Epithelial cell of prostate (primary cell): ENCODE data around the gene CHMP1B.
"Not testable (repeated sequence)": the region's sequence is repeated elsewhere in the genome, so short reads cannot be mapped to it uniquely, and the experiment has no call there.

Experiments used
- DNase-seq: peaks from one replicate; pipeline ENCODE4 v3.0.0-alpha.2; 2011; ENCODE audit warnings: low read depth, low spot score
- H3K27ac ChIP-seq: fragments of 450-650 bp; 2 replicates; pipeline ENCODE4 v1.5.1; 2017; ENCODE audit warnings: mild to moderate bottlenecking

The CHMP1B gene

DNA sequence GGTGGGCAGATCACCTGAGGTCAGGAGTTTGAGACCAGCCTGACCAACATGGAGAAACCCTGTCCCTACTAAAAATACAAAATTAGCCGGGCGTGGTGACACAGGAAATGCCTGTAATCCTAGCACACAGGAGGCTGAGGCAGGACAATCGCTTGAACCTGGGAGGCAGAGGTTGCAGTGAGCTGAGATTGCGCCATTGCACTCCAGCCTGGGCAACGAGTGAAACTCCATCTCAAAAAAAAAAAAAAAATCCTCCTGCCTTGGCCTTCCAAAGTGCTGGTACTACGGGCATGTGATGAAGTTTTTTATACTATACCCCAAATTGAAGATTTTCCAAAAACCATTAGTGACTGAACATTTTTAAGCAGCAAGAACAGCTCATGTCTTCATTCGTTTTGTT is 41.2 kb downstream of the CHMP1B start:
- not testable (repeated sequence) for DNase-seq, H3K27ac ChIP-seq

DNA sequence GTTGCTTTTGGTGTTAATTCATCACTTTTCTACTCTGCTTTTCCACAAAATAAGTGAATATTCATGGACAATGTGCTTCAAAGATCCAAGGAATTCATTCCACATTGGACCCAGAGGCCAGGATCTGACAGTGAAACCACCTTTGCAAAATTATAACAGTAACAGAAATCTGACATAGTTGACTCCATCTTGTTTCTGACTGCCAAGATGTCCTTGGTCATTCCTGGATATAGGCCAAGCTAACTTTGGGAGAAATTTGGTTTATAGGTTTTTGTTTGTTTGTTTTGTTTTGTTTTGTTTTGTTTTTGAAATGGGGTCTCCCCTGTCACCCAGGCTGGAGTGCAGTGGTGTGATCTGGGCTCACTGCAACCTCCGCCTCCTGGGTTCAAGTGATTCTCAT is 46.6 kb downstream of the CHMP1B start:
- no peak overlapping the region for H3K27ac ChIP-seq
- no peak for DNase-seq

DNA sequence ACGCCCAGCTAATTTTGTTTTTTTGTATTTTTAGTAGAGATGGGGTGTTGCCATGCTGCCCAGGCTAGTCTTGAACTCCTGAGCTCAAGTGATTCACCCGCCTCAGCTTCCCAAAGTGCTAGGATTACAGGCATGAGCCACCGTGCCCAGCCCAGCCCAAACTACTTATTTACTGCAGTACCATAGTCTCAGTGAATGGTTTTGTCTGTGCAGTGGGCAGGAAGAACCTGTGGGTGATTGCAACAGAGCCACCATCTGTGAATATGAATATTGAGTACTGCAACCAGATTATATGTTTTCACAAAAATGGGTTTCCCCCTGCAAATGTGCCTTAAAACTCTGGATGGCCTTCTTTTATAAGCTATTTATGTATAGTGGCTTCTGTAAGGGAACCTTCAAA is 47.9 kb downstream of the CHMP1B start:
- no peak overlapping the region for H3K27ac ChIP-seq

DNA sequence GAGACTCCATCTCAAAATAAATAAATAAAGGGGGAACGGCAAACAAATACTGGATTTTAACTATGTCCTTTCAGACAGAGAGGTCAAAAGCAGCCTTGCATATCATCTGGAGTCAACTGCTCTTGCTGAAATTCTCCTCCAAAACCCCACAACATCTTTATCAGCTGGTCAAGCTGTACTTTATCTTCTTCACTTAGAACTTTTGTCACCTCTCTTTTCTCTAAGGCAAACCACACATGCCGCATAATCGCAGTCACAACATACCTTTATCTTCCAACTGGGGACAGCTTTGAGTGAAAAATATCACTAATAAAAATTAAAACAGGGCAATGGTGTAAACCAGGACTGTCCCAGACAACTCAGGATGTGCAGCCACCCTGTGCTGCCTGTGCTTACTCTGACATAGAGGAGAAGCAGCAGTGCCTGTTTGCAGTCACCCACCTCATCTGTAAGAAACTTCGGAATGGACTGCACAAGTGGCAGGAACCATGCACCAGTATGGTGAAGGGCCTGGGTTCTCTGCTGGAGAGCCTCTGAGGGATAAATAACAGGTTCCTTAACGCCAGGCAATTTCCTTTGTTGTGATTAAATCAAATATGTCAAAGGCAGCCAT is 50.7 kb downstream of the CHMP1B start:
- H3K27ac ChIP-seq = no peak overlapping the region

More for the DNA sequence above, 47.9 kb downstream of the CHMP1B start:
- no peak for DNase-seq

DNA sequence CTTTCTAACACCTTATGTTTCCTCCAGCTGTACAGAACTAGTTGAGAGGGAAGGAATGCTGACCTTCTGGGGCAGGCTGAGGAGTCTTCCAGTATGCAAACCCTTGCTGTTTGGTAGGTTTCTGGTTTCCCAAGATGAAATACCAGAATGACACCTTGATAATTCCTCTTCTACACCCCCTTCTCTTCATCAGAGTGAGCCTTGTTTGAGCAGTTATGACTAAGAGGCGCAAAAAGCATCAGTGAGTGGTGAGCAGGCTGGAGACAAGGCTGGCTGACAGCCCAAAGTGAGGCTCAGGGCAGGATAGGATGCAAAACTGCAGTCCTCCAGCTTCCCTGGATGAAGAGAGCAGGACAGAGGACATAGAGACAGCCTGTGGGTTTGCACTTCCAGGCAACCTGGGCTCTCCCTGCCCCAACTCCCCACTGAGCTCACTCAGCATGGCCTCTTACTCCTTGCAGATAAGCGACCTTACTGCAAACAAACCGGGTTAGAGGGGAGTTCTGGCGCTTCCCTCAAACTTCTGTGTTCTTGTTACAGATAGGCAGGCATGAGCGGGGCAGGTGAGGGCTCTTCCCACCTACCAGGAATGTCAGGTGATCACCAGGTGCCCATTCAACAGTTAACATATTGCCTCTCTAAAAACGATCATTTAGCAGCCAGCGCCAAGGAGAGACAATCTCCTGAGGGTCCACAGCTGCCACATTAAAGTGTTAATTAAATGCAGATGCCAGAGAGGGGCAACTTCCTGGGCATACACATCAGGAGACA is 51.5 kb downstream of the CHMP1B start:
- H3K27ac ChIP-seq = no peak overlapping the region
- DNase-seq = no peak

More for the DNA sequence above, 50.7 kb downstream of the CHMP1B start:
- no peak for DNase-seq
